ENCODE data around the gene MAGI2.
A peak's percentile ranks its signal among the peaks of the same experiment; 100 is the strongest.

Gene MAGI2

GRCh38 chr7:78609281-78609680 lies 844.2 kb downstream of the MAGI2 start:
- TF ChIP-seq CTCF (conservative IDR thresholded peaks at IDR 0.05), result no peak
- no peak overlapping the region for H3K27ac ChIP-seq

- TF ChIP-seq CTCF (conservative IDR thresholded peaks at IDR 0.05), result peak; percentile 52
- no peak overlapping the region for H3K27ac ChIP-seq
Observed at GRCh38 chr7:78607099-78607498, 846.4 kb downstream of the MAGI2 start.

GRCh38 chr7:78605119-78605518 lies 848.3 kb downstream of the MAGI2 start:
- no peak for TF ChIP-seq CTCF (conservative IDR thresholded peaks at IDR 0.05)
- H3K27ac ChIP-seq, result no peak overlapping the region

- no peak overlapping the region for H3K27ac ChIP-seq
- no peak for TF ChIP-seq CTCF (conservative IDR thresholded peaks at IDR 0.05)
Observed at GRCh38 chr7:78601728-78602127, 851.7 kb downstream of the MAGI2 start.

- H3K27ac ChIP-seq, result no peak overlapping the region
- no peak for TF ChIP-seq CTCF (conservative IDR thresholded peaks at IDR 0.05)
Observed at GRCh38 chr7:78594156-78594555, 859.3 kb downstream of the MAGI2 start.

GRCh38 chr7:78588393-78588792 lies 865.1 kb downstream of the MAGI2 start:
- TF ChIP-seq CTCF (conservative IDR thresholded peaks at IDR 0.05), result no peak

GRCh38 chr7:78587443-78588044 lies 865.9 kb downstream of the MAGI2 start:
- no peak overlapping the region for H3K27ac ChIP-seq
- TF ChIP-seq CTCF (conservative IDR thresholded peaks at IDR 0.05), result peak; percentile 95

More at GRCh38 chr7:78588393-78588792, 865.1 kb downstream of the MAGI2 start:
- H3K27ac ChIP-seq, result no peak overlapping the region
